ENCODE data around the gene PLCB3. TPM values are rescaled to one million over a fixed set of nuclear protein-coding genes. Genes with fewer than 3 reads are reported as not detected.
A peak's percentile ranks its signal among the peaks of the same experiment; 100 is the strongest.

PLCB3 gene
- total RNA-seq, 4 donors from 2014 or later, result 14.7 to 26.5 (median 19.7) TPM

- no peak for TF ChIP-seq CTCF (IDR thresholded peaks at IDR 0.05)
- no peak for DNase-seq (ENCODE audit: low spot score)
- ATAC-seq (ENCODE audit: low FRiP score), result peak; percentile 0
These were observed 34.8 kb downstream of the PLCB3 start for GRCh38 chr11:64285885-64286800.

- ATAC-seq (ENCODE audit: low FRiP score), result no peak
- no peak for DNase-seq (ENCODE audit: low spot score)
- TF ChIP-seq CTCF (IDR thresholded peaks at IDR 0.05), result no peak
These were observed 35.5 kb downstream of the PLCB3 start for GRCh38 chr11:64286801-64287159.

- no peak for DNase-seq (ENCODE audit: low spot score)
- no peak for ATAC-seq (ENCODE audit: low FRiP score)
- no peak for TF ChIP-seq CTCF (IDR thresholded peaks at IDR 0.05)
These were observed 36.5 kb downstream of the PLCB3 start for GRCh38 chr11:64287676-64288352.

GRCh38 chr11:64288353-64288750 is 37.0 kb downstream of the PLCB3 start:
- no peak for TF ChIP-seq CTCF (IDR thresholded peaks at IDR 0.05)
- no peak for DNase-seq (ENCODE audit: low spot score)
- ATAC-seq (ENCODE audit: low FRiP score), result no peak

GRCh38 chr11:64289002-64289564 is 37.8 kb downstream of the PLCB3 start:
- no peak for TF ChIP-seq CTCF (IDR thresholded peaks at IDR 0.05)
- DNase-seq (ENCODE audit: low spot score) (no peak), ATAC-seq (ENCODE audit: low FRiP score) (no peak)

- ATAC-seq (ENCODE audit: low FRiP score) (no peak), DNase-seq (ENCODE audit: low spot score) (no peak)
- TF ChIP-seq CTCF (IDR thresholded peaks at IDR 0.05), result no peak
These were observed 39.3 kb downstream of the PLCB3 start for GRCh38 chr11:64290352-64291261.

Measured in omental fat pad (tissue), 4 donors.